GM19438 (cell line): ENCODE data around the gene POLR3G.

Experiments
- ATAC-seq: cut with Tn5 transposase; IDR thresholded peaks from one replicate; pipeline ENCODE4 v1.9.1; 2021; ENCODE audit warnings: low read depth; ENCODE audit not compliant: unreplicated experiment

Gene POLR3G

DNA sequence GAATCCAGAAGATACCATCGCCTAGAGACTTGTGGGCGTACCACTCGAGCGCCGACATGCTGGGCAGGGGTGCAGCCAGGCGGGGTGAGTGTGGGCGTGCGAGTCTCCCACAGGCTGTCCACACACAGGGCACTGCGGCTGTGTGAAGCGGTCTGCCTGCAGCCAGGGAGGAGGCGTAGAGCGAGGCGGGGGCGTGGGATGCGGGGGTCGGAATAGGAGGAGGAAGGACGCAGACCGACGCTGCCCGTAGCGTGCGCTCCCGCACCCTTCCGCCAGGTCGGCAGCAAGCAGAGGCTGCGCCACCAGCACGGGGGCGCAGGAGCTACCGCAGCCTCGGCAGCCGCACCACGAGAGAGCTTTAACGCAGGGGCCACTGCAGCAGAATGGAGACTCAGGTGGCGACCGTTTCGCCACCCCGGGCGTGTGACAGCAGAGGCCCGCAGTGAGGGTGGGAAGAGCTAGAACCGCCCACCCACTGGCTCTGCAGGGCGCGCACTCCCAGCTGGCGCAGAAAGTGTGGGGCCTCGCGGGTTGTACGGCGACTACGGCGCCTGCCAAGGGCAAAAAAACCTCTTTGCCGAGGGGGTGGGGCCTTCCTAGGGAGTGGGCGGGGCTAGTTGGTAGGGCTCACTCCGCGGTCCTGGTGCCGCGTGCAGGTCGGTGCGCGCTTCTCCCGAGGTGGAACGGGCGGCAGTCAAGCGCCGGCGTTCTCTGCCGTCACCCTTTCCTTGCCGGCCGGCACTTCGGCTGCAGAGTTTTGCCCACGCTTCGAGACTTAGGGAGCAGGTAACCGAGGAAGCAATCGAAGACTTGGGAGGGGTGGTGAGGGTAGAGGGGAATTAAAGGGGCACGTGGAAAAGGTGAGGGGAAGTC lies at the start of gene POLR3G, which contains the start of gene MBLAC2:
TSS of gene POLR3G (plus strand) at position 630 of the 873 bp plus-strand sequence. CDS start 10,704 bp downstream, outside the sequence.
TSS of gene MBLAC2 (minus strand) at position 537 of the 873 bp plus-strand sequence. CDS start at position 58, 479 bp downstream.
- ATAC-seq = peak; percentile 86

DNA sequence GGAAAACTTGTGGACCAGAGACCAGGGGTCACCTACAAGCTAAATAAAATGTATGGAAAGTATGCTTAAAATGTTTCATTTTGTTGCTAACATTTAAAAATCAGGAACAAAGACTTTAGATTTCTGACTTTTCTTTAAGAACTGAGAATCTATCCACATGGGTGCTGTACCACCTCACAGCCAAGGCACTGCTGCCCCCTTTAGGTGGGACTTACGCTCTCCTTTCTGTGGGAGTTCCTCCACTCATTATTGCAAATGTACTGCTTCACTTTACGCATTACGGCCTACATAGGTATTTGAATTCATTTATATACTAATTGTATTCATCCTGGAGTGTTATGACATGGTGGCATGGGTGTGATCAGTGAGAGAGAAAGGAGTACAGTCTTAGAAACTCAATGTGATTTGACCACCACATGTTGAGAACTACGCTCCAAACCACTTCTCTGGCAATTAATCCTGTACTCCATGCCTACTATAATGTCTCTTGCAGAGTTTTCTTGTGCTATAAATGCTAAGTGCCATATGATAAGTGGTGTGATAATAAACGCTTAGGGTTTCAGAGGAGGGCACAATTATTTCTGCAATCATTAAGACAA lies 40.4 kb upstream of the POLR3G start:
- ATAC-seq = peak; percentile 69

GRCh38 chr5:90437663-90438062 lies 37.0 kb upstream of the POLR3G start:
- ATAC-seq = no peak

DNA sequence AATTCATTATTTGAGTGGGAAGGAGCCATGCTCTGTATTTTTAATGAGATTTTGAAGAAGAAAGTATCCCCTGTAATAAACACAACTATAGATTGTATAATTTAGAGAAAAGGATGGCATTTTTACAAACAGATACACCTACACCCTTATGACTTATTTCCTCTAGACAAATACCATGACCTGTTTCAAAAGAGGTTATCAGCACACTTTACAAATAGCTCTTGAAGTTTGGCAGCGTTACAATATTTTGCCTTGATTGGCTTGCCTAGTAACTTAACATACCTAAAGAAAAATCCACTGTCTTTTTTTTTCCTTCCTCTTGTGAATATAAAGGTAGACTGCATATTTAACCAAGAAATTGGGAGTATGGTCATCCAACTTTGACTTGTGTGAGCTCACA lies 36.6 kb upstream of the POLR3G start:
- ATAC-seq = no peak

GRCh38 chr5:90440644-90441043 lies 34.0 kb upstream of the POLR3G start:
- no peak for ATAC-seq

DNA sequence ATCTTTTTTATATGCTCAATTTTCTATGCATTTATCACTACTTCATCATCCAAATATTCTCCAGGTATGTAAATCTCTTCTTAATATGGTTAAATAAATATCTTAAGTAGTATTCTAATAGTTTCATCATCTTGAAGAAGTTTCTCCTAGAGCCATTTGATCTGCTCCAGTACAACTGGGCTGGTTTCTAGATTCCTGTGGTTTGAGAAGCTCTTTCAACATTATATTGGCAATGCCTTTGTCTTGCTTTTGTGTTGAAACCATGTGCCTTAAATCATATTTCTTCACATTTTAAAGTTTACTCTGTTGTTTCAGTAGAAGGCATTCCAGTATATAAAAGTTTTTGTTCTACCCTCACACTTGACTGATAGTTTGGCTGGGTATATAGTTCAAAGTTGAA lies 27.7 kb upstream of the POLR3G start:
- ATAC-seq = no peak

DNA sequence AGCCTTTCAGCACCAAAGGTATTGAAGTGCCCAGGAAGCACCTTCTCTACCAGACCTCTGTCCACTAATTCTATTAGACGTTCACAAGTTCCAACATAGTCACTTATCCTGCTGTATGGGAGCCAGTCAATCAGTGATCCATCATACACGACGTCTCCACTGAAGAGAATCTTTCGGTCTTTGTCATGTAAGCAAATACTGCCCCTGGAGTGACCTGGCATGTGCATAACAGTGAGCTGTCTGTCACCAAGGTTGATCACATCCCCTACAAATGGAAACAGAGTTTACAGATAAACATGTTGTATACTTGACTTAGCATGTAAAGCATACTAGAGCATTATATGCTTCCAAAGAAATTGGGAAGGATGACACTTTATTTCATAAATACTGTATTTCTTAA lies 13.4 kb upstream of the POLR3G start:
- ATAC-seq = no peak

DNA sequence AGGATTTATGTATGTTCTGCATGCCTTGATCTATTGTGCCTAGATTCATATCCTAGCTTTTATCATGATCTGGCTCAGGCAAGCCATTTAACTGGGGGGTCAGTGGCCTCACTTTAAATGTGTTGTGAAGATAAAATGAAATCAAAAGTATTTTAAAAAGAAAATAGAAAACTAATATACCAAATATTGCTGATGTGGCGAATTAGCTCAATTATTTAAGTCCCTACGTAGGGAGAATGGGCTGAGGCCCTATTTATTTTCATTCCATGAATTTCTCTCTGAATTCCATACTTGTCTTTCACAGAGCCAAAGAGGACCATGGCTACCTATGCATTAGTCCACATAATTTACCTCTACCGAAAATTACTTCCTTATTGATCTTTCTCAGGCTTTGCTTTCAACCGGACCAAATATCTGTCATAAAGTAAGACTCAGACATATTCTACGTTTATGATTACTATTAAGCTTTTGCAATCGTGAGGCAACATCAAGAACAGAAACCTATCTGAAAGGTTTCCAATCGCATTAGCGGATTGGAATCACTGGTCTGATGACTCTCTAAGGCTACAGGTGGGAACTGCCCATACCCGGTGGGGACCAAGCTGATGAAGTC lies 1.8 kb upstream of the POLR3G start:
- no peak for ATAC-seq

- ATAC-seq = peak; percentile 22
These were observed 1.0 kb upstream of the POLR3G start for GRCh38 chr5:90473396-90474234.

DNA sequence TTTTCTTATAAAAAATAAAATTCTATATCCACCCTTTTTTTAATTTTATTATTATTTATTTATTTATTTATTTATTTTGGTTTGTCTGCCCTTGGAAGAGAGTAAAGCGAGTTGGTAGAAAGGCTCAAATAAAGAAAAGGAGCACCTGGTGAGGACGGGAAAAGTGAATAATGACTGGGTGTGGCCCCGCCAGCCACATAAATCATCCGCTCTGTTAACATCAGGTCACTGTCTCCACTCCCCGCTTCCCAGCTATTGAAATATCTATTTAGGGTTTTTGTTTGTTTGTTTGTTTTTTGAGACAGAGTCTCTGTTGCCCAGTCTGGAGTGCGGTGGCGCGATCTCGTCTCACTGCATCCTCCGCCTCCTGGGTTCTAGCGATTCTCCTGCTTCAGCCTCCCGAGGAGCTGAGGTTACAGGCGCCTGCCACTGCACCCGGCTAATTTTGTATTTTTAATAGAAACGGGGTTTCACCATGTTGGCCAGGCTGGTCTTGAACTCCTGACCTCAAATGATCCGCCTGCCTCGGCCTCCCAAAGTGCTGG lies 844 bp downstream of the POLR3G start:
- ATAC-seq = no peak

- ATAC-seq = no peak
These were observed 1.7 kb downstream of the POLR3G start for GRCh38 chr5:90476391-90476790.

- no peak for ATAC-seq
These were observed 2.4 kb downstream of the POLR3G start for GRCh38 chr5:90477073-90477472.

GRCh38 chr5:90477621-90478215 lies 3.1 kb downstream of the POLR3G start:
- no peak for ATAC-seq

GRCh38 chr5:90479611-90480385 lies 5.1 kb downstream of the POLR3G start:
- no peak for ATAC-seq

- no peak for ATAC-seq
These were observed 6.0 kb downstream of the POLR3G start for GRCh38 chr5:90480699-90481098.

DNA sequence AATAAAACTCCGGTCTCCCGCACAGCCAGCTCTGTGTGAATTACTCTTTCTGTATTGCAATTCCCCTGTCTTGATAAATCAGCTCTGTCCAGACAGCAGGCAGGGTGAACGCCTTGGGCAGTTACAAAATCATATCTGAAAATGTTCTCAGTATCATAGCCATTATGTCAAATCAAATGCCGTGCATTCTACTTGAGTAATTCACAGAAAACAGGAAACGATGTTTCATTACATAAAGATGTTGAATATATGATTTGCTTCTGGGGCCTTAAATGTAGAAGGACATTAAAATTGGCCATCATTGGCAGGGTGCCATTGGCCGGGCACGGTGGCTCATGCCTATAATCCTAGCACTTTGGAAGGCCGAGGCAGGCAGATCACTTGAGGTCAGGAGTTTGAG lies 8.5 kb downstream of the POLR3G start:
- no peak for ATAC-seq

DNA sequence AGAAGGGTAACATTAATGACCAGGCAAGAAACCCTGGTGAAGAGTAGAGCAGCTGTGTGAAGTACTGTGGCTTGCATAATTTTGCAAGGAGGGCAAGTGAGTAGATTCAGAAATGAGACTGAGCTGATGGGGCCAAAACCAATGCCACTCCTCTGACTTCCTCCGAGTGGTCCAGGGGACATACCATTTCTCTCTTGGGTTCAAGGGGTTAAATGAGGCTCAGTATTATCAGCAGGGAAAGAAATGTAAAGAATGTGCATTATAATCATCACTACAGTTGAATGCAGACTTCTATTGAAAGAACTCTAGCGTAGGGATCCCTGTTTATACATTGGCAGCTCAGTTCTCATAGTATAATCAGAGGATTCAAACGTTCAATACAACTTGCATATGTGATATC lies 9.9 kb downstream of the POLR3G start:
- no peak for ATAC-seq

GRCh38 chr5:90488791-90489190 lies 14.1 kb downstream of the POLR3G start:
- no peak for ATAC-seq

DNA sequence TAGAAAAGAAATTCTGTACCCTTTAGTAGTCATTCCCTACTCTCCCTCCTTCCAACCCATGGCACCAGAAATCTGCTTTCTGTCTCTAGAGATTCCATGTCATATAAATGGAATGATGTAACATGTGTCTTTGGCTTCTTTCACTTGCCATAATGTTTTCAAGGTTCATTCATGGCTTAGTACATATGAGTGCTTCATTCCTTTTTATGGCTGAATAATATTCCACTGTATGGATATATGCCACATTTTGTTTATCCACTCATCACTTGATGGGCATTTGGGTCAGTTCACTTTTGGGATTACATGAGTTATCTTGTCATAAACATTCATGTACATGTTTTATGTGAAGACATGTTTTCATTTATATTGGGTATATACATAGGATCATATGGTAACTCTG lies 19.4 kb downstream of the POLR3G start:
- ATAC-seq = no peak
